Inflammatory macrophage treated with lipopolysaccharide for 1 hour (primary cell): ENCODE data around the gene TPX2.

Experiments
- DNase-seq, 2 donors: peaks; one replicate each; pipeline ENCODE4 v3.0.0-alpha.2; 2020 to 2022

Gene TPX2

GRCh38 chr20:31836853-31837608 is 97.9 kb downstream of the TPX2 start:
- no peak for DNase-seq

DNA sequence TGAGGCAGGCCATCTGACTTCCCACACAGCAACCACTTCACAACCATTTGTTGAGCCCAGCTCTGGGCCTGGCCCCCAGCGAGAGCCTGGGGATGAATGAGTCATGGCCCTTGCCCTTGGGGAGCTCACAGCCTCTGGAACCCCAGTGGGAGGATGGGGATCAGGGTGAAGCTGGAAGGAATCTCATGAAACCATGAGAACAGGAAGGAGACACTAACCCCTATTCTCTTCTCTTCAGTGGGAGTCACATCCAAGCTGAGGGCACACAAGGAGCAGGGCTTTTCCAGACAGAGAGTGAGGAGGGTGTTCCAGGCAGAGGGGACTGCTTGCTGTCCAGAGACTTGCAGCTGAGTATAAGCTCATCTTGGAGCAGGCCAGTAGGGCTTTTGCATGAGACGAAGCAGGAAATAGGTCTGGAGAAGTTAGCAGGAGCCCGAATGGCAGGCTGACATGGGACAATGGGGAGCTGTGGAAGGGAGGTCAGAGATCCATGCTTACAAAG is 98.9 kb downstream of the TPX2 start:
- DNase-seq = peak; percentile 52 to 60

GRCh38 chr20:31838646-31839292 is 99.7 kb downstream of the TPX2 start:
- no peak for DNase-seq

DNA sequence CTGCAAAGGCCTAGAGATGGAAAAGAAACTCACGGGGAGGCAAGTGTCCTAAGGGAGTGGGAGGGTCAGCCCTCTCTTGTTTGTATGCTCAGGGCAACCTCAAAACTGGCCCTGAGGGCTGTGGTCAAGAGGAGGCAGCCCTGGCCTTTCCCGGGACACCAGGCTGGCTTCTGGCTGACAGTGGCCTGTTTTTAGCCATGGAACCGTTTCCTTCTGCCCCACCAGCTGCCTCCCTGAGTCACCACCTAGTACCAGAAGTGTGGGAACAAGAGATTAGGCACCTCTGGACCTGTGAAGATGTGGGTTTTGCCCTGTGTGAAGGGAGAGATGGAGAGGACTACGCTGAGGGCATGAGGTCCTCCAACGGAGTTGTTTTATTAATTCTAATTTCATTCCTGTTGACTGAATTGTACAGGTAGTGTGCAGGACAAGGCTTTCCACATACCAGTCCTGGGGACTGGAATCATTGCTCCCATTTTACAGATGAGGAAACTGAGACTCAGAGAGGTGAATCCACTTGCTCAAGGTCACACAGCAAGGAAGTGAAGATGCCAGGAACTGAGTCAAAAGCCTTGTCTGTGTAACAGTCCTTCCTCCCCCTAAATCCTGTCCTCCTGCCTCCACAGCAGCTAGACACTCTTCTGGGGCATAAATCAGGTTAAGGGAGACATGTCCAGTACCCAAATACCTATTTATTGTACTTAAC is 100.8 kb downstream of the TPX2 start:
- no peak for DNase-seq

DNA sequence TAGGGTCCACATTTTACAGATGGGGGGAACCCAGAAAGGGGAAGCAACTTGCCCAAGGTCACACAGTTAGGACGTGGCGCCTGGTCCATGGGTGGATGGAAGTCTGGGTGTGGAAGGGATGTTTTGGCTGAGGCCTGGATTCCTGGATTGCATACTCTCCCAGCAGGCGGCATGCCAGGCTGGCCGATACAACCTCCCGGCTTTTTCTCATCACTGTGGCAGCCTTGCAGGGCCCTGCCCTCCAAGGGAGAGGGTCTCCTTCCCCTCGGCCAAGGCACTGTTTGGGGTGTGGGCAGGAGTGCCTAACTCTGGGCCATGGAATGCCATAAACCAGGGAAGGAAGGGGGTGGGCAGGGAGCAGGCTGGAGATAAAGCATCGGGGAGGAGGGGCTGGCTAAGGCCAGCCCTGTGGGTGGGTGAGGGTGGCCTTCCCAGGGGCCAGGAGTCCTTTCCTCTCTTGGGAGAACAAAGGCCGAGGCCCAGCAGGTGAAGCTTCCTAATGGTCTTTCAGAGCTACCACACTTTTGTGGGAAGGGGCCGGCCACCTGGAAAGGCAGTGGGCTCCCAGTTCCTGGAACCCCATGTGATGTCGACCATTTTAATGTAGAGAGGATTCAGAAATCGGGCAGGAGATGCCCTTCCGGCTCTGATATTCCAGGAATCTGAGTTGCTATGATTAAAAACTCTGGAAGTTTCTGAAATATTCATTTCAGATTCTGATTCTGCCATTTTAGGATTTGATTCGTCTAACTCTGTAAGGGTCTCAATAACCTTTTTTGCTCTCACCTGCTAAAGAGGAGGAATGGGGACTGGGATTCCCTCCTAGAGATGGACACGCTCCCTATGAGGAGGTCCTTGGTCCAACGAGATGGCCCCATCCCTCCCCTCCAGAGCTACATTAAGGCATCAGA is 102.1 kb downstream of the TPX2 start:
- DNase-seq = no peak

DNA sequence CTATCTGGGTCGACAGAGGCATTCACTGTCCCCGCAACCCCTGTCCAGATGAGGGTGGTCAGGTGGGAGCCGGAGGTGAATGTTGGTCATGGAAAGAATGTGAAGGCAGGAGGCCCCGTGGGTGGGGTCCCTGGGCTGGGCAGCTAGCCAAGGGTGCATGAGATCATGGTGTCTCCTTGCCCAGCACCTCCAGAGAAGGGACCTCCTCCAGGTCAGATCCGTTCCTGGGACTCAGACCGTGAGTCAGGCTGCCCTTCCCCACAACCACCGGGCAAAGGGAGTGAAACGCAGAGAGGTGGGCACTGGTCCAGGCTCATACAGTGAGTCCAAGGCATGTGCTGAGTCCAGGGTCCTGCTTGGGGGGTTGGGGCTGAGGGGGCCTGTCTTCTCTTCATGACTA is 102.8 kb downstream of the TPX2 start:
- DNase-seq = no peak

DNA sequence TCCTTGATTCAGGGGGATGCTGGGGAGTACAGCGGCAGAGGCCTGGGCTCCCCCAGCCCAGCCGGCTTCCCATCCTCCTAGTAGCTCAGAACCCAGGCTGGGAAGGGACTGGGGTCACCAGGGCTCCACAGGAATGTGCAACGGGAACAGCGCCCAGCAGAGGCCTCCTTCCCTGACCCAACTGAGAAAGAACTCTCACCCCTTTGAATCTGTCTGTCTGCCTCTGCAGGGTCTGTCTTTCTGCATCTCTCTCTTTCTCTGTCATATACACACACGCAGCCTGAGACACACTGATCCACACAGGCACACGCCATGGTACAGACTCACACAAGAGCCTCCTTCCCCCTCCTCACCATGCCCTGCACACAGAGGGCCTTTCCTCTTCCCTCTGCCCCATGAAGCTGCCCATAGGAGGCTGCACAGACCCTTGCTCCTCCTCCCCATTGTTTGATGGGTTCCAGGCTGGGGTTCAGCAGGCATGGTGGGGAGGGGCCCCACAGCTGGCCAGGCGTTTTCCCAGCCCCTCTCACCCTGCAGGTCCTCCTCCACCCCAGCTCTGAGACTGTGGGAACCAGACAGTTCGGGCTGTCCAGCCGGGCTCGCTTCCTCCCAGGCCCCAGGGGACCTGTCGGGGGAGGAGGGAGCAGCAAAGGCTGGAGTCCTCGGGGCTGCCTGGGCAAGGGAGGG is 103.5 kb downstream of the TPX2 start:
- DNase-seq = no peak

GRCh38 chr20:31843288-31843687 is 104.2 kb downstream of the TPX2 start:
- no peak for DNase-seq

GRCh38 chr20:31843881-31844280 is 104.8 kb downstream of the TPX2 start:
- no peak for DNase-seq

DNA sequence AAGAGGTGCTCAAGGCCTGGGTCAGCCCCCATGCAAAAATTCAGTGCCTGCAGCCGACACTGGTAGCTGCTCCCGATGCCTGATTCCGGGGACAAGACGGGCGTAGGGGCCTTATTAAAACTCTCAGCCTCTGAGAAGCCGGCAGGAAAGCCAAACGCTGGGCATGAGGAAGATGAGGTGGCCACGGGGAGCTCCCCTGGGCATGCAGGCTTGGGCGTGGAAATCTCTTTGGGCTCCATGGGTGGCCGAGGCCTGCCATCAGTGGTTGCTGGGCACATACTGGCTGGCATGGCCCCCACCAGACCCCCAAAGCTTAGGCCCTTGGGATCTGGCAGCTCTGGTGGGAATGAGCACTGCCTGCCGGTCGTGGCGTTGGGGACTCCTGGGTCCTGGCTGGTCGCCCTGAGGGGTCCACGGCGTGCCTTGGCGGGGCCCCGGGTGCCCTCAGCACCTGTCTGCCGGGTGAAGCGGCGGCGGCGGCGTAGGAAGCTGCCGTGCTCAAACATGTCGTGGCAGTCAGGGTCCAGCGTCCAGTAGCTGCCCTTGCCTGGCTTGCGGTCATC is 105.7 kb downstream of the TPX2 start:
- DNase-seq = no peak

DNA sequence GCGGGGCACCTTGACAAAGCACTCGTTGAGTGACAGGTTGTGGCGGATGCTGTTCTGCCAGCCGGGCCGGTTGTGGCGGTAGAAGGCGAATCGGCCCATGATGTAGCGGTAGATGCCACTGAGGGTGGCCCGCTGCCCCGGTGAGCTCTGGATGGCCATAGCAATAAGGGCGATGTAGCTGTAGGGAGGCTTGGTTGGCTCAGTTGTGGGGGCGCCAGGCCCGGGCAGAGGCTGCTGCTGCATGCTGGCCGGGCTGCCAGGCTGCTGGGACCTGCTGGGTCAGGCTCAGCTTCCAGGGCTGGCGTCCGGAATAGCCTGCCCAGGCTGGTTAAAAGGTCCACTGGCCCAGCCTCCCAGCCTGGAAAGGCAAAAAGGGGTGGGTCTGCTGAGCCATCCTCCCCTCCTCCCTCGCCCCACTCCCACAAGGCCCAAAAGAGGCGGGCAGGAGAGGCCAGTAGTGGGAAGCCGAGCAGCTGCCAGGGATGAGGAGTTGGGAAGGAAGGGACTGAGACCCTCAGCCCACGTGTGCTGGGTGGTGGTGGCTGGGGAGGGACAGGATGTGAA is 106.3 kb downstream of the TPX2 start, which contains the start of gene FOXS1:
Gene FOXS1, minus strand, starts transcription at position 305 of the 564 bp plus-strand sequence. Its CDS starts 62 bp downstream, at position 243.
- DNase-seq = no peak

DNA sequence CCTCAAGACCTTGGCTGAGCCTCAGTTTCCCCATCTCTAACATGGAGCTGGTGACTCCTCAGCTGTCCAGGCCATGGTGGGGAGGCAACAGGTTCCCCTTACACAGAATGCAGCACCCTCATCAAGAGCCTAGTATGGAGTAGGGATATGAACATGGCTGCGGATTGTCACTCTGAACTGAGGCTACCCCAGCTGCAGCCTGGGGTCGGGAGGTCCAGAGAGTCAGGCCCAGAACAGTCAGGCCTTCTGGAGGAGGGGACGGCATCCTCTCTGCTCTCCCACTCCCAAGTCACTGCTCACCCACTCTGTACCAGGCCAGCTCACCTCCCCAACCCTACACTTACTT is 107.7 kb downstream of the TPX2 start:
- DNase-seq = no peak

GRCh38 chr20:31848088-31848999 is 109.3 kb downstream of the TPX2 start:
- DNase-seq = no peak

DNA sequence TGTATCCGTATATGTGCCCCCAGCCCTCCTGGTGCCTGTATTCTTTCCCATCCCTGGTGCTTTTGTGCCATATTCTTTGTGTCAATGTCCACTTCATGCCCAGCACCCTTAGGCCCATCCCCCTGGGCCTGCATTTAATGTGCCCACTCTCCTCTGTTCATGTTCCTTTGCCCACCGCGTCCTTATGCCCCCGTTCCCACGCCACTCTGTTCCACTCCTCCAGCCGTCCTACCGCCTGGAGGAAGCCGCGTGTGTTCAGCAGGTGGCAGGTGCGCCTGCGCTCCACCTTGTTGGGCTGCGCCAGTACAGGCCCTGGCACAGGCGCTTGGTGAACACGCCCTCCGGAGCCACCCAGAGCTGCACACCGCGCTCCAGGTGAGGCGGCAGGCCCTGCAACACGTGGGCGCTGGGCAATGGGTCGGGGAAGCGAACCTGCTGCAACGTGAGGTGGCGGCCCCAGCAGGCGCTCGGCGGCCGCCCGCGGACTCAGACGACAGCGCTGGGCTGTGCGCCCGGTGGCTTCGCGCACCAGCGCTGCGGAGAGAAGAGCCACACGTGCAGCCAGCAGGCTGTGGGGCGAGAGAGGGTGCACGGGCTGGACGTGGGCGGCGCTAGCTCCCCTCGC is 110.3 kb downstream of the TPX2 start:
- no peak for DNase-seq
